OCI-LY1 (cell line): ENCODE results near the gene FBXW8.

ENCODE experiments used
- H2AFZ ChIP-seq: fragments of 200-600 bp; sonication (generic), shearing (Covaris generic); 2 replicates; pipeline ENCODE4 v1.6.0; 2014; ENCODE audit warnings: antibody characterized with exemption, mild to moderate bottlenecking, low read length
- H3F3A ChIP-seq: fragments of 200-600 bp; sonication (generic), shearing (Covaris generic); 2 replicates; pipeline ENCODE4 v1.6.0; 2014; ENCODE audit warnings: mild to moderate bottlenecking, antibody characterized with exemption, low read length, moderate library complexity; ENCODE audit not compliant: insufficient read depth
- H3K27ac ChIP-seq: fragments of 200-600 bp; sonication (generic); 2 replicates; pipeline ENCODE4 v1.5.1; 2014; ENCODE audit warnings: low read length, mixed run types, mild to moderate bottlenecking, low read depth; ENCODE audit not compliant: poor library complexity, severe bottlenecking
- H3K27me3 ChIP-seq: fragments of 200-600 bp; sonication (generic); 2 replicates; pipeline ENCODE4 v1.6.0; 2014; ENCODE audit warnings: antibody characterized with exemption, mild to moderate bottlenecking, low read length, moderate library complexity; ENCODE audit not compliant: insufficient read depth
- H3K36me3 ChIP-seq: fragments of 200-600 bp; sonication (generic); 2 replicates; pipeline ENCODE4 v1.6.1; 2014; ENCODE audit warnings: mild to moderate bottlenecking, antibody characterized with exemption, low read length, moderate library complexity, mixed read lengths; ENCODE audit not compliant: insufficient read depth
- H3K4me1 ChIP-seq: fragments of 200-600 bp; sonication (generic); 2 replicates; pipeline ENCODE4 v1.5.1; 2014; ENCODE audit warnings: mild to moderate bottlenecking, low read length, moderate library complexity; ENCODE audit not compliant: insufficient read depth, severe bottlenecking
- H3K4me2 ChIP-seq: fragments of 200-600 bp; sonication (generic), shearing (Covaris generic); 2 replicates; pipeline ENCODE4 v1.6.1; 2014; ENCODE audit warnings: low read length
- H3K4me3 ChIP-seq: fragments of 200-600 bp; sonication (generic); 2 replicates; pipeline ENCODE4 v1.5.1; 2014; ENCODE audit warnings: low read length, low read depth, mild to moderate bottlenecking, mixed read lengths; ENCODE audit not compliant: poor library complexity, severe bottlenecking
- H3K79me2 ChIP-seq: fragments of 200-600 bp; shearing (Covaris generic); 2 replicates; pipeline ENCODE4 v1.6.1; 2016; ENCODE audit warnings: mixed run types, low read length, mixed read lengths; ENCODE audit not compliant: insufficient read depth
- H3K9ac ChIP-seq: fragments of 200-600 bp; sonication (generic), shearing (Covaris generic); 2 replicates; pipeline ENCODE4 v1.6.1; 2014; ENCODE audit warnings: mild to moderate bottlenecking, low read length, mixed read lengths
- H3K9me2 ChIP-seq: fragments of 200-600 bp; sonication (generic), shearing (Covaris generic); 2 replicates; pipeline ENCODE4 v1.6.1; 2014; ENCODE audit warnings: low read depth, mild to moderate bottlenecking, low read length, mixed read lengths
- H3K9me3 ChIP-seq: fragments of 200-600 bp; shearing (Covaris generic); 2 replicates; pipeline ENCODE4 v1.6.1; 2014; ENCODE audit warnings: low read length, mixed read lengths
- H4K20me1 ChIP-seq: fragments of 200-600 bp; sonication (generic), shearing (Covaris generic); 2 replicates; pipeline ENCODE4 v1.6.0; 2016; ENCODE audit warnings: mild to moderate bottlenecking, low read length; ENCODE audit not compliant: insufficient read depth
- EZH2 ChIP-seq: fragments of 200-600 bp; sonication (generic), shearing (Covaris generic); IDR thresholded peaks from 2 replicates; pipeline ENCODE4 v1.8.0; 2017; ENCODE audit warnings: borderline replicate concordance, mixed run types, mild to moderate bottlenecking, antibody characterized with exemption, low read length, moderate library complexity, mixed read lengths
- TF ChIP-seq, protein P1 (sequence below): fragments of 200-600 bp; sonication (generic), shearing (Covaris generic); IDR thresholded peaks from 2 replicates; pipeline ENCODE4 v1.5.1; 2017; ENCODE audit warnings: mild to moderate bottlenecking, antibody characterized with exemption, low read length, moderate library complexity, mixed read lengths

Gene FBXW8

DNA sequence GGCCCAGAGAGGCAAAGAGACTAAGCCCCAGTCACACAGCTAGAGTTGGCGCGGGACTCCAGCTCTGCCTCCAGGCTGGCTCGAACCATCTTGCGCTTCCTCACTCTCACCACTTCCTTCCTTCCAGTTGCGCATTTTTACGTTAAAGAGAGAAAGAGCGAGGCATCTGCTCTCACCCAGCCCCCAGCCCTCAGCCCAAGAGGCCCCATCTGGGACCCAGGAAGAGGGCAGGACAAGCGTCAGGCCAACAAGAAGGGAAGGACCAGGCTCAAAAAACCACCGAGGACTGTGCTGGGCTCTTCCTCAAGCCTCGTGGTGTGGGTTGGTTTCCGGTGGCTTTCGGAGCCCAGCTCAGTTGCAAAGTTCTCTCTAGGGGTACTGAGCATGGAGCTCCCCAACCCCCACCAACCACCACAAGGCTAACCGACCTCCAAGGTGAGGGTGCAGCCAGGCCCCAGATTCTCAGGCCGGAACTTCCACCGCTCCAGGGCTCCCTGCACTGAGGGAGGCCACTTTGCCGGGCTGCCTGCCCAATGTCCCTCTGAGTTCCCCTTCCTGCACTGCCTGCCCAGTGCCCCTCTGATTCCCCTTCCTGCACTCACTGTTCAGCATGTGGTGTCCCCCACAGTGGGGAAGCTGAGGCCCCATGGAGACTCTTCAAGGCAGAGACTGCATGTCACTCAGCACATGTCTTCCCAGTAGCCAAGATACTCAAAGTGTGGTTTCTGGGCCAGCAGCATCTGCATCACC lies 152.6 kb downstream of the FBXW8 start:
- no peaks in the 10 kb centered on the region for H3K9me3 ChIP-seq
- no peaks in the 10 kb centered on the region for H4K20me1 ChIP-seq
- no peaks in the 10 kb centered on the region for H3K9me2 ChIP-seq
- no peak overlapping the region for H2AFZ ChIP-seq
- no peaks in the 10 kb centered on the region for H3K36me3 ChIP-seq
- no peaks in the 10 kb centered on the region for H3K79me2 ChIP-seq
- no peak overlapping the region for H3K4me2 ChIP-seq
- H3K27ac ChIP-seq = no peak overlapping the region
- no peaks in the 10 kb centered on the region for H3F3A ChIP-seq
- TF ChIP-seq, protein P1, sequence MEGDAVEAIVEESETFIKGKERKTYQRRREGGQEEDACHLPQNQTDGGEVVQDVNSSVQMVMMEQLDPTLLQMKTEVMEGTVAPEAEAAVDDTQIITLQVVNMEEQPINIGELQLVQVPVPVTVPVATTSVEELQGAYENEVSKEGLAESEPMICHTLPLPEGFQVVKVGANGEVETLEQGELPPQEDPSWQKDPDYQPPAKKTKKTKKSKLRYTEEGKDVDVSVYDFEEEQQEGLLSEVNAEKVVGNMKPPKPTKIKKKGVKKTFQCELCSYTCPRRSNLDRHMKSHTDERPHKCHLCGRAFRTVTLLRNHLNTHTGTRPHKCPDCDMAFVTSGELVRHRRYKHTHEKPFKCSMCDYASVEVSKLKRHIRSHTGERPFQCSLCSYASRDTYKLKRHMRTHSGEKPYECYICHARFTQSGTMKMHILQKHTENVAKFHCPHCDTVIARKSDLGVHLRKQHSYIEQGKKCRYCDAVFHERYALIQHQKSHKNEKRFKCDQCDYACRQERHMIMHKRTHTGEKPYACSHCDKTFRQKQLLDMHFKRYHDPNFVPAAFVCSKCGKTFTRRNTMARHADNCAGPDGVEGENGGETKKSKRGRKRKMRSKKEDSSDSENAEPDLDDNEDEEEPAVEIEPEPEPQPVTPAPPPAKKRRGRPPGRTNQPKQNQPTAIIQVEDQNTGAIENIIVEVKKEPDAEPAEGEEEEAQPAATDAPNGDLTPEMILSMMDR = no peak
- TF ChIP-seq EZH2 = no peak
- H3K27me3 ChIP-seq = peaks cover 23% of the 10 kb centered on the region
- no peak overlapping the region for H3K4me3 ChIP-seq
- no peaks in the 10 kb centered on the region for H3K4me1 ChIP-seq
- no peak overlapping the region for H3K9ac ChIP-seq

DNA sequence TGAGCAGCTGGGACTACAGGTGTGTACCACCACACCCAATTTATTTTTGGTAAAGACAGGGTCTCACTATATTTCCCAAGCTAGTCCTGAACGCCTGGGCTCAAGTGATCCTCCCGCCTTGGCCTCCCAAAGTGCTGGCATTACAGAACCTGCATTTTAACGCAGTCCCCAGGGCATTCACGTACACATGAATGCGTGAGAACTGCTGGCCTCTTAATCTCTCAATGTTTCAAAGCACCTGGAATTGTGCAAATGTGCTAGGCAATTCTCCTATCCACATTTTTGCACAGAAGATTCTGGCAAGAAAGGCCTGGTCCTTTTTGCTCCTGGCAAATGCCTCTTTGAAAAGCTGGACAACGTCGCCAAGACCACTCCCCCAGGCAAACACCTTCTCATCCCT lies 153.3 kb downstream of the FBXW8 start:
- Histone ChIP-seq H2AFZ (no peak overlapping the region), H3K4me3 (no peak overlapping the region), H3K27ac (no peak overlapping the region), H3K4me2 (no peak overlapping the region), H3K9ac (no peak overlapping the region), H3K9me2 (no peaks in the 10 kb centered on the region), H3F3A (no peaks in the 10 kb centered on the region), H3K9me3 (no peaks in the 10 kb centered on the region), H3K36me3 (no peaks in the 10 kb centered on the region), H3K27me3 (peaks cover 17% of the 10 kb centered on the region; the same call in 1 of the 2 replicates), H3K79me2 (no peaks in the 10 kb centered on the region), H4K20me1 (no peaks in the 10 kb centered on the region), H3K4me1 (no peaks in the 10 kb centered on the region)
- TF ChIP-seq, protein P1 = no peak
- TF ChIP-seq EZH2 = no peak

DNA sequence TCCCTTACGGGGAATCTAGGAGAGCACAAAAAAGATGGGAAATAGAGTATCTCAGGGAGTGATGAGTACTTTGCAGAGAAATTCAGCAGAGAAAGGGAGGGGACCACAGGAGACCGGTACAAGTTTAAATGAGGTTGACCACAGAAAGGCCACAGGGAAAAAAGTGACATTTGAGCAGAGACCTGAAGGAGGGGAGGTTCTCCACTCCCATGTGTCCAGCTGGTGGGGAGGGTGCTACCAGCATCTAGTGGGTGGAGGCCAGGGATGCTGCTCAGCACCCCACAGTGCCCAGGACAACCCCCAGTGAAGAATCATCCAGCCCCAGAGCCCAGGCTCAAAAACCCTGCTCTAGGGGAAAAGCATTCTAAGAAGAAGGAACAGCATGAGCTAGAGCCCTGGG lies 153.8 kb downstream of the FBXW8 start:
- Histone ChIP-seq H3K9me3 (no peaks in the 10 kb centered on the region), H3K27me3 (peaks cover 17% of the 10 kb centered on the region; the same call in 1 of the 2 replicates), H3F3A (no peaks in the 10 kb centered on the region), H3K36me3 (no peaks in the 10 kb centered on the region), H3K9ac (no peak overlapping the region), H2AFZ (no peak overlapping the region), H4K20me1 (no peaks in the 10 kb centered on the region), H3K4me3 (no peak overlapping the region), H3K4me1 (no peaks in the 10 kb centered on the region), H3K9me2 (no peaks in the 10 kb centered on the region), H3K79me2 (no peaks in the 10 kb centered on the region), H3K27ac (no peak overlapping the region), H3K4me2 (no peak overlapping the region)
- TF ChIP-seq EZH2 = no peak
- TF ChIP-seq, protein P1 = no peak
